IMR-90 (cell line): ENCODE results near the gene FAF2. TPM values are rescaled to one million over a fixed set of nuclear protein-coding genes. Genes with fewer than 3 reads are reported as not detected.

Experiments used
- ATAC-seq: fragments of 200-7000 bp; cut with Tn5 transposase; 2 replicates; pipeline ENCODE4 v1.9.1; 2020; ENCODE audit warnings: low read depth, mild to moderate bottlenecking, moderate library complexity
- BruUV-seq: library from RNA; stranded (reverse); fragments of 400-500 nt; replicated peaks from 2 replicates; lab custom pipeline; 2021; lab: Mats Ljungman, UMichigan
- CTCF ChIA-PET: fragments of 300-600 bp; formaldehyde crosslinking; extraction: SDS; loops from one replicate; lab custom pipeline; 2021; ENCODE audit warnings: antibody characterized with exemption; lab: Yijun Ruan, JAX
- POLR2A ChIA-PET: fragments of 300-600 bp; sonication (Branson Sonifier 250); formaldehyde crosslinking; loops from one replicate; lab custom pipeline; 2022; ENCODE audit warnings: antibody characterized with exemption; ENCODE audit not compliant: unreplicated experiment; lab: Charles Lee
- DNase-seq: peaks from one replicate; pipeline ENCODE4 v3.0.0; 2013
- H2AFZ ChIP-seq: replicated peaks from 2 replicates; pipeline ENCODE3; 2013; ENCODE audit warnings: low read length, mild to moderate bottlenecking; ENCODE audit not compliant: poor library complexity
- H2AK5ac ChIP-seq: 2 replicates; pipeline ENCODE4 v1.6.1; 2013; ENCODE audit warnings: low read depth, low read length, inconsistent platforms
- H2AK9ac ChIP-seq: replicated peaks from 2 replicates; pipeline ENCODE3; 2013; ENCODE audit warnings: mild to moderate bottlenecking, low read depth, low read length, moderate library complexity; ENCODE audit not compliant: poor library complexity
- H2BK120ac ChIP-seq: 2 replicates; pipeline ENCODE4 v1.6.1; 2013; ENCODE audit warnings: low read depth, low read length, inconsistent platforms
- H2BK15ac ChIP-seq: 3 replicates; pipeline ENCODE4 v1.6.1; 2013; ENCODE audit warnings: low read depth, low read length, inconsistent platforms
- H2BK20ac ChIP-seq: 2 replicates; pipeline ENCODE4 v1.6.1; 2013; ENCODE audit warnings: low read depth, mild to moderate bottlenecking, inconsistent platforms, low read length, moderate library complexity
- H2BK5ac ChIP-seq: 2 replicates; pipeline ENCODE4 v1.6.1; 2013; ENCODE audit warnings: mild to moderate bottlenecking, low read depth, low read length, inconsistent platforms; ENCODE audit not compliant: poor library complexity, severe bottlenecking
- H3K14ac ChIP-seq: replicated peaks from 2 replicates; pipeline ENCODE4 v1.6.1; 2013; ENCODE audit warnings: low read depth, low read length, inconsistent platforms
- H3K18ac ChIP-seq: 2 replicates; pipeline ENCODE4 v1.6.1; 2013; ENCODE audit warnings: low read depth, low read length, control low read depth
- H3K23ac ChIP-seq: 2 replicates; pipeline ENCODE4 v1.6.1; 2013; ENCODE audit warnings: low read depth, low read length, inconsistent platforms
- H3K27ac ChIP-seq: 2 replicates; pipeline ENCODE4 v1.5.1; 2013; ENCODE audit warnings: mild to moderate bottlenecking, control low read depth, low read length; ENCODE audit not compliant: insufficient read depth
- H3K27me3 ChIP-seq: 2 replicates; pipeline ENCODE4 v1.6.1; 2013; ENCODE audit warnings: low read length; ENCODE audit not compliant: control insufficient read depth, insufficient read depth
- H3K36me3 ChIP-seq: 2 replicates; pipeline ENCODE4 v1.6.1; 2013; ENCODE audit warnings: low read length, mixed read lengths; ENCODE audit not compliant: control insufficient read depth, insufficient read depth
- H3K4ac ChIP-seq: 2 replicates; pipeline ENCODE4 v1.6.1; 2013; ENCODE audit warnings: low read depth, low read length, inconsistent platforms
- H3K4me1 ChIP-seq: 2 replicates; pipeline ENCODE4 v1.6.1; 2013; ENCODE audit warnings: low read length, mixed read lengths; ENCODE audit not compliant: control insufficient read depth, insufficient read depth
- H3K4me2 ChIP-seq: 2 replicates; pipeline ENCODE4 v1.6.1; 2013; ENCODE audit warnings: low read depth, mild to moderate bottlenecking, control low read depth, low read length, moderate library complexity
- H3K4me3 ChIP-seq: 2 replicates; pipeline ENCODE4 v1.5.1; 2013; ENCODE audit warnings: low read depth, mild to moderate bottlenecking, control low read depth, low read length, moderate library complexity; ENCODE audit not compliant: insufficient read depth
- H3K56ac ChIP-seq: 2 replicates; pipeline ENCODE4 v1.6.1; 2013; ENCODE audit warnings: low read length, inconsistent platforms; ENCODE audit not compliant: insufficient read depth; ENCODE audit errors: extremely low read depth
- H3K79me1 ChIP-seq, 2 experiments: 2 replicates each; pipeline ENCODE4 v1.6.1; 2013; ENCODE audit warnings: low read length in 2 of 2, inconsistent platforms in 1 of 2, low read depth in 1 of 2
- H3K9ac ChIP-seq: 2 replicates; pipeline ENCODE4 v1.6.1; 2013; ENCODE audit warnings: low read depth, low read length, control low read depth
- H3K9me1 ChIP-seq: 2 replicates; pipeline ENCODE4 v1.6.1; 2013; ENCODE audit warnings: low read length, inconsistent platforms; ENCODE audit not compliant: insufficient read depth
- H3K9me3 ChIP-seq: 2 replicates; pipeline ENCODE4 v1.6.1; 2013; ENCODE audit warnings: low read length; ENCODE audit not compliant: control insufficient read depth, insufficient read depth
- H4K20me1 ChIP-seq: 2 replicates; pipeline ENCODE4 v1.6.1; 2013; ENCODE audit warnings: low read length, inconsistent platforms; ENCODE audit not compliant: insufficient read depth
- H4K5ac ChIP-seq: 2 replicates; pipeline ENCODE4 v1.6.1; 2013; ENCODE audit warnings: mild to moderate bottlenecking, low read depth, low read length, control low read depth
- H4K8ac ChIP-seq, 2 experiments: 2 replicates each; pipeline ENCODE4 v1.6.1; 2013; ENCODE audit warnings: low read depth in 2 of 2, low read length in 2 of 2, control low read depth in 1 of 2, inconsistent platforms in 1 of 2
- H4K91ac ChIP-seq: 2 replicates; pipeline ENCODE4 v1.6.1; 2013; ENCODE audit warnings: low read depth, low read length, inconsistent platforms; ENCODE audit not compliant: insufficient read depth
- BHLHE40 ChIP-seq: fragments of 150-350 bp; IDR thresholded peaks from 2 replicates; pipeline ENCODE4 v1.6.1; 2016; ENCODE audit warnings: mild to moderate bottlenecking, low read depth, low read length
- CEBPB ChIP-seq: IDR thresholded peaks from 2 replicates; pipeline ENCODE4 v1.6.1; 2012; ENCODE audit warnings: low read depth, low read length, improper control_type of control experiment
- CHD1 ChIP-seq: IDR thresholded peaks from 2 replicates; pipeline ENCODE4 v1.6.1; 2012; ENCODE audit warnings: low read depth, low read length, improper control_type of control experiment
- FOS ChIP-seq: fragments of 150-350 bp; IDR thresholded peaks from 2 replicates; pipeline ENCODE4 v1.6.1; 2016; ENCODE audit warnings: low read depth, low read length
- MAFK ChIP-seq: IDR thresholded peaks from 2 replicates; pipeline ENCODE4 v1.6.1; 2012; ENCODE audit warnings: low read depth, low read length, improper control_type of control experiment
- MAZ ChIP-seq: IDR thresholded peaks from 2 replicates; pipeline ENCODE4 v1.6.1; 2012; ENCODE audit warnings: low read depth, mild to moderate bottlenecking, low read length, improper control_type of control experiment, moderate library complexity, borderline replicate concordance
- MXI1 ChIP-seq: IDR thresholded peaks from 2 replicates; pipeline ENCODE4 v1.6.1; 2012; ENCODE audit warnings: low read depth, mild to moderate bottlenecking, low read length, moderate library complexity, borderline replicate concordance
- NFE2L2 ChIP-seq: fragments of 150-350 bp; IDR thresholded peaks from 2 replicates; pipeline ENCODE4 v1.6.1; 2016; ENCODE audit warnings: low read depth, mild to moderate bottlenecking, low read length
- POLR2A ChIP-seq: IDR thresholded peaks from 2 replicates; pipeline ENCODE4 v1.6.1; 2012; ENCODE audit warnings: mild to moderate bottlenecking, low read depth, low read length
- RAD21 ChIP-seq: IDR thresholded peaks from 2 replicates; pipeline ENCODE4 v1.6.1; 2012; ENCODE audit warnings: low read length, improper control_type of control experiment
- RCOR1 ChIP-seq: IDR thresholded peaks from 2 replicates; pipeline ENCODE4 v1.6.1; 2012; ENCODE audit warnings: mild to moderate bottlenecking, low read length, improper control_type of control experiment; ENCODE audit not compliant: insufficient replicate concordance
- RFX5 ChIP-seq: IDR thresholded peaks from 2 replicates; pipeline ENCODE4 v1.8.0; 2012; ENCODE audit warnings: low read depth, mild to moderate bottlenecking, low read length, moderate library complexity
- SMC3 ChIP-seq: fragments of 150-350 bp; IDR thresholded peaks from 2 replicates; pipeline ENCODE4 v1.6.1; 2016; ENCODE audit warnings: low read depth, mild to moderate bottlenecking, antibody characterized with exemption, low read length, moderate library complexity
- WGBS, 2 experiments: methylation state at CpG; one replicate each; pipeline versions ENCODE4 v1.1.5 to v1.1.7; 2013; ENCODE audit warnings: missing lambda C conversion rate in 2 of 2; ENCODE audit not compliant: insufficient read length in 1 of 2; ENCODE audit errors: extremely low coverage in 2 of 2; 5-methylcytosine and 5-hydroxymethylcytosine counted together
- dilution Hi-C: fragments of 300-500 bp; cut with HindIII; formaldehyde crosslinking; loops from one replicate; pipeline ENCODE4 v1.14.3; 2018; ENCODE audit warnings: low sequenced_read_pairs; ENCODE audit not compliant: unreplicated experiment
- in situ Hi-C: fragments of 300-500 bp; cut with MboI; formaldehyde crosslinking; loops from 3 replicates; pipeline ENCODE4 v1.14.3; 2019; ENCODE audit warnings: low sequenced_read_pairs, inconsistent platforms, mixed read lengths
- intact Hi-C: fragments of 100-400 bp; cut with micrococcal nuclease; formaldehyde crosslinking; loops from 2 replicates; pipeline ENCODE4 v1.10.0; 2022
- polyA plus RNA-seq, 3 experiments: library from polyadenylated mRNA; depleted of rRNA; stranded (reverse); fragments of >200 nt; gene quantifications; 2 replicates each; pipeline ENCODE4 v1.2.3, GENCODE V29; 2012; ENCODE audit warnings: low replicate concordance in 1 of 3
- total RNA-seq: library from RNA; depleted of rRNA; stranded (reverse); fragments of >200 nt; gene quantifications from 2 replicates; pipeline ENCODE4 v1.2.3, GENCODE V29; 2012
- TF ChIP-seq, protein P1 (sequence below): fragments of 150-350 bp; IDR thresholded peaks from 2 replicates; pipeline ENCODE4 v1.6.1; 2016; ENCODE audit warnings: low read depth, mild to moderate bottlenecking, low read length, moderate library complexity, borderline replicate concordance
- TF ChIP-seq, protein P2 (sequence below): fragments of 150-350 bp; IDR thresholded peaks from 2 replicates; pipeline ENCODE4 v1.6.1; 2017; ENCODE audit warnings: mild to moderate bottlenecking, antibody characterized with exemption, low read length, low read depth
- TF ChIP-seq, protein P3 (sequence below): conservative IDR thresholded peaks from 2 replicates; pipeline ENCODE4 v1.5.1; 2012; ENCODE audit warnings: mild to moderate bottlenecking, low read depth, low read length, improper control_type of control experiment

The FAF2 gene
- total and polyA plus RNA-seq, 2 of the 4 experiments (the other 2 are of a cell fraction): 32.9 to 47.0 TPM

- WGBS, 2 experiments: no CpG with 5 or more reads among the region's 5 CpGs
- Histone ChIP-seq H3K9me3 (no peaks in the 10 kb centered on the region), H2BK15ac (no peak overlapping the region), H3K9me1 (0 out of 2 replicates have a peak, but pooled peaks cover 10% of the 10 kb centered on the region), H3K18ac (no peak overlapping the region), H3K27me3 (no peaks in the 10 kb centered on the region), H3K4me1 (peaks cover 25% of the 10 kb centered on the region), H2AK9ac (no peak overlapping the region), H4K91ac (no peak overlapping the region), H2BK20ac (no peak overlapping the region), H3K4ac (no peak overlapping the region), H4K5ac (no peak overlapping the region), H4K20me1 (peaks cover 16% of the 10 kb centered on the region), H2BK5ac (no peak overlapping the region), H2AK5ac (no peak overlapping the region), H3K36me3 (0 out of 2 replicates have a peak, but pooled peaks cover 1% of the 10 kb centered on the region), H3K4me2 (no peak overlapping the region), H3K4me3 (no peak overlapping the region), H2AFZ (no peak overlapping the region), H3K9ac (no peak overlapping the region), H3K14ac (no peak overlapping the region; the same call in 1 of the 2 replicates), H3K56ac (no peak overlapping the region), H4K8ac (no peak overlapping the region), H3K27ac (no peak overlapping the region), H3K79me1 (peaks cover 18 to 24% of the 10 kb centered on the region in 2 experiments), H3K23ac (no peak overlapping the region), H2BK120ac (no peak overlapping the region)
- no TSS peak for BruUV-seq
- no peak for ATAC-seq
- no peak for TF ChIP-seq BHLHE40
- TF ChIP-seq POLR2A: no peak
- TF ChIP-seq, protein P1, sequence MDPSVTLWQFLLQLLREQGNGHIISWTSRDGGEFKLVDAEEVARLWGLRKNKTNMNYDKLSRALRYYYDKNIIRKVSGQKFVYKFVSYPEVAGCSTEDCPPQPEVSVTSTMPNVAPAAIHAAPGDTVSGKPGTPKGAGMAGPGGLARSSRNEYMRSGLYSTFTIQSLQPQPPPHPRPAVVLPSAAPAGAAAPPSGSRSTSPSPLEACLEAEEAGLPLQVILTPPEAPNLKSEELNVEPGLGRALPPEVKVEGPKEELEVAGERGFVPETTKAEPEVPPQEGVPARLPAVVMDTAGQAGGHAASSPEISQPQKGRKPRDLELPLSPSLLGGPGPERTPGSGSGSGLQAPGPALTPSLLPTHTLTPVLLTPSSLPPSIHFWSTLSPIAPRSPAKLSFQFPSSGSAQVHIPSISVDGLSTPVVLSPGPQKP: no peak
- TF ChIP-seq, protein P2, sequence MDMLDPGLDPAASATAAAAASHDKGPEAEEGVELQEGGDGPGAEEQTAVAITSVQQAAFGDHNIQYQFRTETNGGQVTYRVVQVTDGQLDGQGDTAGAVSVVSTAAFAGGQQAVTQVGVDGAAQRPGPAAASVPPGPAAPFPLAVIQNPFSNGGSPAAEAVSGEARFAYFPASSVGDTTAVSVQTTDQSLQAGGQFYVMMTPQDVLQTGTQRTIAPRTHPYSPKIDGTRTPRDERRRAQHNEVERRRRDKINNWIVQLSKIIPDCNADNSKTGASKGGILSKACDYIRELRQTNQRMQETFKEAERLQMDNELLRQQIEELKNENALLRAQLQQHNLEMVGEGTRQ: no peak
- TF ChIP-seq MAFK: no peak
- TF ChIP-seq MAZ: no peak
- TF ChIP-seq NFE2L2: no peak
- TF ChIP-seq MXI1: no peak
- TF ChIP-seq CEBPB: no peak
- no peak for TF ChIP-seq FOS
- no peak for TF ChIP-seq RCOR1
- no peak for TF ChIP-seq SMC3
- TF ChIP-seq CHD1: no peak
- no peak for TF ChIP-seq RFX5
- TF ChIP-seq, protein P3, sequence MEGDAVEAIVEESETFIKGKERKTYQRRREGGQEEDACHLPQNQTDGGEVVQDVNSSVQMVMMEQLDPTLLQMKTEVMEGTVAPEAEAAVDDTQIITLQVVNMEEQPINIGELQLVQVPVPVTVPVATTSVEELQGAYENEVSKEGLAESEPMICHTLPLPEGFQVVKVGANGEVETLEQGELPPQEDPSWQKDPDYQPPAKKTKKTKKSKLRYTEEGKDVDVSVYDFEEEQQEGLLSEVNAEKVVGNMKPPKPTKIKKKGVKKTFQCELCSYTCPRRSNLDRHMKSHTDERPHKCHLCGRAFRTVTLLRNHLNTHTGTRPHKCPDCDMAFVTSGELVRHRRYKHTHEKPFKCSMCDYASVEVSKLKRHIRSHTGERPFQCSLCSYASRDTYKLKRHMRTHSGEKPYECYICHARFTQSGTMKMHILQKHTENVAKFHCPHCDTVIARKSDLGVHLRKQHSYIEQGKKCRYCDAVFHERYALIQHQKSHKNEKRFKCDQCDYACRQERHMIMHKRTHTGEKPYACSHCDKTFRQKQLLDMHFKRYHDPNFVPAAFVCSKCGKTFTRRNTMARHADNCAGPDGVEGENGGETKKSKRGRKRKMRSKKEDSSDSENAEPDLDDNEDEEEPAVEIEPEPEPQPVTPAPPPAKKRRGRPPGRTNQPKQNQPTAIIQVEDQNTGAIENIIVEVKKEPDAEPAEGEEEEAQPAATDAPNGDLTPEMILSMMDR: no peak
- TF ChIP-seq RAD21: no peak
- CTCF ChIA-PET: interaction anchor here (1.1 to 1.2 kb wide), 2 partner anchors 55 to 91 kb away, joined by 3 to 4 read pairs; no protein-coding TSS in a partner anchor
- in situ Hi-C loops: no loop called here
- no peak for DNase-seq
- POLR2A ChIA-PET: no interaction called here
- dilution Hi-C loops: no loop called here
- intact Hi-C loops: no loop called here
Observed at GRCh38 chr5:176538989-176539384, 90.8 kb downstream of the FAF2 start.
